NCI-H146 treated with DMSO at 0.1 percent for 48 hours (cell line): Measurements from ENCODE around the gene CMTM7.
A peak's percentile ranks its signal among the peaks of the same experiment; 100 is the strongest.
"Not testable (repeated sequence)": the region's sequence is repeated elsewhere in the genome, so short reads cannot be mapped to it uniquely, and the experiment has no call there.

Experiments
- DNase-seq: peaks from one replicate; lab custom pipeline; 2025; ENCODE audit not compliant: unreplicated experiment; lab: John Stamatoyannopoulos, UW

CMTM7 gene

GRCh38 chr3:32381922-32382321, 9.7 kb upstream of the CMTM7 start:
- DNase-seq, result no peak

GRCh38 chr3:32383136-32383711, 8.4 kb upstream of the CMTM7 start:
- no peak for DNase-seq

GRCh38 chr3:32384938-32385337, 6.7 kb upstream of the CMTM7 start:
- DNase-seq, result no peak

GRCh38 chr3:32387512-32387911, 4.1 kb upstream of the CMTM7 start:
- no peak for DNase-seq

- DNase-seq, result not testable (repeated sequence)
These were observed 2.1 kb upstream of the CMTM7 start for GRCh38 chr3:32389577-32389976.

GRCh38 chr3:32392536-32393302, 1.1 kb downstream of the CMTM7 start:
- no peak for DNase-seq

GRCh38 chr3:32395496-32395895, 3.8 kb downstream of the CMTM7 start:
- DNase-seq, result no peak

- DNase-seq, result no peak
These were observed 6.3 kb downstream of the CMTM7 start for GRCh38 chr3:32397941-32398340.

- no peak for DNase-seq
These were observed 6.9 kb downstream of the CMTM7 start for GRCh38 chr3:32398531-32398930.

GRCh38 chr3:32399030-32399620, 7.5 kb downstream of the CMTM7 start:
- DNase-seq, result peak; percentile 4

- DNase-seq, result no peak
These were observed 9.5 kb downstream of the CMTM7 start for GRCh38 chr3:32401126-32401525.

- no peak for DNase-seq
These were observed 10.0 kb downstream of the CMTM7 start for GRCh38 chr3:32401556-32402081.

- DNase-seq, result no peak
These were observed 12.0 kb downstream of the CMTM7 start for GRCh38 chr3:32403663-32404062.

GRCh38 chr3:32404714-32405113, 13.1 kb downstream of the CMTM7 start:
- DNase-seq, result no peak

- no peak for DNase-seq
These were observed 13.5 kb downstream of the CMTM7 start for GRCh38 chr3:32405155-32405554.

GRCh38 chr3:32405711-32406323, 14.2 kb downstream of the CMTM7 start:
- DNase-seq, result no peak

- DNase-seq, result peak; percentile 16
These were observed 15.1 kb downstream of the CMTM7 start for GRCh38 chr3:32406486-32407408.

GRCh38 chr3:32410367-32411246, 19.0 kb downstream of the CMTM7 start:
- no peak for DNase-seq

GRCh38 chr3:32411442-32411841, 19.8 kb downstream of the CMTM7 start:
- DNase-seq, result no peak

GRCh38 chr3:32412887-32413286, 21.2 kb downstream of the CMTM7 start:
- no peak for DNase-seq
